Pulmonary artery endothelial cell (primary cell): ENCODE results near the gene COX19. TPM values are rescaled to one million over a fixed set of nuclear protein-coding genes. Genes with fewer than 3 reads are reported as not detected.
"Not testable (repeated sequence)": the region's sequence is repeated elsewhere in the genome, so short reads cannot be mapped to it uniquely, and the experiment has no call there.

Experiments
- DNase-seq: peaks from one replicate; pipeline ENCODE4 v3.0.0-alpha.2; 2011; ENCODE audit warnings: low read depth, low spot score
- total RNA-seq: library from RNA; depleted of rRNA; stranded (reverse); fragments of >200 nt; gene quantifications from 2 replicates; pipeline ENCODE4 v1.2.3, GENCODE V29; 2014

COX19 gene
- total RNA-seq, 1 donor from 2014 or later = 5.9 TPM

GRCh38 chr7:946256-946996, 28.9 kb downstream of the COX19 start:
- no peak for DNase-seq

- no peak for DNase-seq
These were observed 29.6 kb downstream of the COX19 start for GRCh38 chr7:945556-946255.

DNA sequence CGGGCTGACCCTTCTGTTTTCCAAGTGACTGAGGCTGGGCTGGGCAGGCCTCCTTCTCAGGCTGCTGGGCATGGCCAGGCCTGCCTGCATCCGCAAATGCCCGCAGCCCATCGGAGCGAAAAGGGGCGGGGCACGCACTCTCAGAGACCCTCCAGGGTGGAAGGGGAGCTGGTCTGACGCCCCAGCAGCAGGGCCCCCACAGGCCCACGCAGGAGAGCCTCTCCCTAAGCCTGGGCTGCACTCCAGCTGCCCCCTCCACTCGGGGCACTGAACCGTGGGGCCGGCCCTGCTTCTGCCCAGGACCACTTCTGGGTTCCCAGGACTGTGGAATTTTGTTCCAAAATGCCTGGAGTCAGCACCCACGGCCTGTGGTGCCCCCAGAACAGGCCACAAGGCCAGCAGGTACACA, 30.2 kb downstream of the COX19 start:
- no peak for DNase-seq

- no peak for DNase-seq
These were observed 30.6 kb downstream of the COX19 start for GRCh38 chr7:944744-945143.

DNA sequence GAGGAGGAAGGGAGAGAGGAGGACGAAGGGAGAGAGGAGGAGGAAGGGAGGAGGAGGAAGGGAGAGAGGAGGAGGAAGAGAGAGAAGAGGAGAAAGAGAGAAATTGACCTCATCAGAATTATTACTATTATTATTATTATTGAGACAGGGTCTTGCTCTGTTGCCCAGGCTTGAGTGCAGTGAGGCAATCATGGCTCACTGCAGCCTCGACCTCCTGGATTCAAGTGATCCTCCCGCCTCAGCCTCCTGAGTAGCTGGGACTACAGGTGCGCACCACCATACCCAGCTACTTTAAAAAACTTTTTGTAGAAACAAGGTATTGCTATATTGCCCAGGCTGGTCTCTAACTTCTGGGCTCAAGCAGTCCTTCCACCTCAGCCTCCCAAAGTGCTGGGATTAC, 31.6 kb downstream of the COX19 start:
- DNase-seq = not testable (repeated sequence)

DNA sequence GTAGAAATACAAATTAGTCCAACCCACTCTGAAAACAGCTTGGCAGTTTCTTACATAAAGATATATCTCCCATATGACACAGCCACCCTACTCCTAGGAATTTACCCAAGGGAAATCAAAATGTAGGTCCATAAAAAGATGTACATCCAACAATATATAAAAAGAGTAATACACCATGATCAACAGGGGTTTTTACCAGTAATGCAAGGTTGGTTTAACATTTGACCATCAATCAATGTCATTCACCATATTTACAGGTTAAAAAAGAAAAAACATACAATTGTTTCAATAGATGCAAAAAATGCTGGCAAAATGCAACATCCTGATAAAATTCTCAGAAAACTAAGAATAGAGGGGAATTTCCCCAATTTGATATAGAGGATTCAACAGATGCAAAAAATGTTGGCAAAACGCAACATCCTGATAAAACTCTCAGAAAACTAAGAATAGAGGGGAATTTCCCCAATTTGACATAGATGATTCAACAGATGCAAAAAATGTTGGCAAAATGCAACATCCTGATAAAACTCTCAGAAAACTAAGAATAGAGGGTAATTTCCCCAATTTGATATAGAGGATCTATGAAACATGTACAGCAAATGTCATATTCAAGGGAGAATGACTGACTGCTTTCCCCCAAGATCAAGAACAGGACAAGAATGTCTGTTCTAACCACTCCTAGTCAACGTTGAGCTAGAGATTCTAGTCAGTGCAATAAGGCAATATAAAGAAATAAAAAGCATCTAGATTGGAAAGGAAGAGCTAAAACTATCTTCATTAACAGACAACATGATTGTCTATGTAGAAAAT, 34.5 kb downstream of the COX19 start:
- no peak for DNase-seq

DNA sequence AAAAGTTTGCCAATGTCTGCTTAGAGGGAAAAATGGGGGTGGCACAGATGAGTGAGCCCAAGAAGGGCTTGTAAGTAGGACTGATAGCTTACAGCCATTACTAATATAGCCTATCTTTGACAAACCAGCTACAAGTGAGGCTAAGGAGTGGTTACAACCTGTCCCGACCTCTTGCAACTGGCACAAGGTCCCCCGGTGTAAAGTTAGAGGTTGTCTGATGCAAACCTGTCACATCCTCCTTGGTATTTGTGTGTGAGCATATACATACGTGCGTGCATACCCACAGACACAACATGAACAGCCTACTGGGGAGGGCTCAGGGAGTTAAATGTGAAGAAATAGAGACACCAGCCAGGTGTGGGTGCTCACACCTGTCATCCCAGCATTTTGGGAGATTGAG, 35.5 kb downstream of the COX19 start:
- DNase-seq = no peak

DNA sequence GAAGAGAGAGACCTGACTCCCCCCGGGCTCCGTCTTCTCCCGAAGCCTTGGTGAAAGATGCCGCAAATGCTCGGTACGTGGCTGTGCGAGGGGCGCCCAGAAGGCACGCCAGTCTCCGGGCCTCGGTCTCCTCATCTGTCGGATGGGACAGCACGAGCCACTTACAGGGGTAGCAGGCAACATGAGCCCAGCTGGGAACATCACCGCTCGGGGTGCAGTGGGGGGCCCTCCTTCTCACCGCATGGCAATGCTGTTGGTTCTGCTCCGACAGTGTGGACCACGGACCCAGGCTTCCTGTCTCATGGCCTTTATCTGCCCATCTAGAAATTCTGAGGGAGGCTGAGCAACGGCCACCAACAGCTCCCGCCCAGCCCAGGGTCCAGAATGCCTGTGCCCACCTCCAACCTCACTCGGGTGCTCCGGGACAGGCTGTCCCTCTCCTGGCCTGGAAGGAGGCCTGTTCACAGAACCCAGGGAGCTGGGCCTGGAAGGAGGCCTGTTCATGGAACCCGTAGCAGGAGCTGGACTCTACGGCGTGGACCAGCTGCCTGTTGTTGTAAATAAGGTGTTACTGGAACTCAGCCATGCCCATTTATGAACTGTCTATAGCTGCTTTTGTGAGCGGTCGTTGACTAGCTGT, 36.7 kb downstream of the COX19 start:
- DNase-seq = no peak

GRCh38 chr7:937856-938484, 37.4 kb downstream of the COX19 start:
- DNase-seq = no peak

DNA sequence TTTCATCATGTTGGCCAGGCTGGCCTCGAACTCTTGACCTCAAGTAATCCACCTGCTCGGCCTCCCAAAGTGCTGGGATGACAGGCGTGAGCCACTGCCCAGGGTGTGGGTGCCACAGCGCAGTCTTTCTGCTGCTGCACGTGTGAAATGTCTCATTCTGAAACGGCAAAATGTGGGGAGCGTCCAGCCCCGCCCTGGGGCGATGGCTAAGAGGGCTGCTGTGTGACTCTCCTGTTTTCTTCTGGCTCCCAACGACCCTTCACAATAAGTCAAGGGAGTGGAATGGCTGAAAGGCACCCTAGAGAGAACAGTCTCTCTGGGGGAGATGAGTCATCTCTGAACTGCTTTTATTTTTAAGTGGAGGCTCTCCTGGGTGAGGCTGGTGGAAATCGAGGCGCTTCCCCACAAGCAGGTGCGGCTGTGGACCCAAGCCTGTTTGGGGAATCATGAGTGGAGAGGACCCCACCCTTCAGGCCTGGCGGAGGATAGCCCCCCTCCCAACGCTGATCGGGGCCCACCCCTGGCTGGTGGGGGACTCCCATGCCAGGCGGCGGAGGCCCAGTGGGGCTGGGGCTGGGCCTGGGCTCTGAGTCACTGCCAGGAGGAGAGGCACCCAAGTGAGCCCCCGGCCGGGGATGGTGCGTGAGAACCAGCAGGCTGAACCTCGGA, 38.8 kb downstream of the COX19 start:
- DNase-seq = no peak

- DNase-seq = no peak
These were observed 39.4 kb downstream of the COX19 start for GRCh38 chr7:935874-936385.

- no peak for DNase-seq
These were observed 40.0 kb downstream of the COX19 start for GRCh38 chr7:935164-935873.

DNA sequence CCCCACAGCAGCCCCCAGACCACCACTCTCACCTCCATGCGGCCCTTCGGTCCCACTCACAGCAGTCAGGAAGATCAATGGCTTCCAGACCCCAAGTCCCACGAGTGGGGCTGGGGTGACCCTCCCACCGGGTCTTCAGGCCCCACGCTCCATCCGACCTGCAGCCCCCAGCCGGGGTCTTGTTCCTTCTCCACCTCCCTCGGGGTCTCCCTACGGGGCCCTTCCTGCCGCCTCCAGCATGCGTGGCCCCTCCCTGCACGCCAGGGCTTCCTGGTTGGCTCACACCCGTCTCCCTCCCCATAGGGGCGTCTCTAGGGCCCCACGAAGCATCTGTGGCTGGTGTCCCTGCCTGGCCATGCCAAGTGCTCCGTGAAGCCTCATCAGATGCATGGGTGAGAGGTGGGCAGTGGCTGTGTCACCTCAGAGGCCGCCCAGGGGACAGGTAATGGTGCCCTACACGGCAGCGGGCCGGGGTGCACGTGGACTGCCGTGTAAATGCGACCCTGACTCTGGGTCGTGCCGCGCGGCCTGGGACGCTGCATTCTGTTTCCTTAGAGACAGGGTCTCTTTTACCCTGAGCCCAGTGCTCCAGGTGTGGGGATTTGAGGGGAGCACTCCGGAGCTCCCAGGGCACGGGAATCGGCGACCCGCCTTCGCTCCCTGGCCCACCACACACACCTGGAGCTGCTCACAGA, 40.7 kb downstream of the COX19 start:
- no peak for DNase-seq

DNA sequence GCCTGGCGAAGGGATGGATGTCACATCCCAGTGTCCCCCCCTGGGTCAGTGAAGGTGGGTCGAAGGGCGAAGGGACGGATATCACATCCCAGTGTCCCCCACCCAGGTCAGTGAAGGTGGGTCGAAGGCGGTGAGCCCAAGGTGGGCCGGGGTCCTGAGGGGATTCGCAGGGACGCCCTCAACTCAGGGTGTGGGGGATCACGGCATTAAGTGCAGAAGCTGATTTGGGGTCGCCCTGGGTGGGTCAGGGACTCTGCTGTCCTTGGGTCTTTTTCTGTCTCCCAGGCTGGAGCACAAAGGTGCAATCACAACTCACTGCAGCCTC, 42.7 kb downstream of the COX19 start:
- no peak for DNase-seq

DNA sequence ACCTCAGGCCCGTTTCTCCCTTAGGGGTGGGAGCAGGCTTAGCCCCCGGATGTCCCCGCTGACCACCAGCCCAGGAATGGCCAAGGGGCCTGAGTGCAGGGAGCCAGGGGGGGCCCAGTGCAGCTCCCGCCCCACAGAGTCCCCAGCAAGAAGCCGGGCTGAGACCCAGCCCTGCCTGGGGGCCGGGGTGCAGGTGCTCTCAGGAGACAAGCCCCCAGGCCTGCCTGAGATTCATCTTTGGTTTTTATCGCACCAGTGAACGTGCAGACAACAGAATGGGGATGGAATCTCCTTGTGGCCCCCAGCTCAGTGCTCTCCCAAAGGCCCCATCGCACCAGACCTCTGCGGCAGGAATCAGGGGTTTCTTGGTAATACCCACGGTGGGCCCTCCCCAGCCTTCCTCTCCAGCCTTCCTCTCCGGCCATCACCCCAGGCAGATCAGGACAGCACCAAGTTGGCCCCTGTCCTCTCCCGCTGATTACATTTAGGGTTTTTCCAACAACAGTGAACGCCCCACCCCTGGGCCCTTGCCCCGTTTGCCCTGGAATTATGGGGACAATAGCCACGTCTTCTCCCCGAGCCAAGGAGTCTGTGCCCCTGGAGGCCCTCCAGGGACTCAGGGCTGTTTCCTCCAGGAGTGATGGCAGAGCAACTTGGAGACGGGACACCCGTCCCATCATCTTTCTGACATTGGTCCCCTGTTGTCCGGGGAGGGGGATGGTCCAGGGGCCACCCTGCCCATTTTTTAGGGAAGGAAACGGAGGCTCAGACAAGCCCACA, 43.3 kb downstream of the COX19 start:
- DNase-seq = no peak

DNA sequence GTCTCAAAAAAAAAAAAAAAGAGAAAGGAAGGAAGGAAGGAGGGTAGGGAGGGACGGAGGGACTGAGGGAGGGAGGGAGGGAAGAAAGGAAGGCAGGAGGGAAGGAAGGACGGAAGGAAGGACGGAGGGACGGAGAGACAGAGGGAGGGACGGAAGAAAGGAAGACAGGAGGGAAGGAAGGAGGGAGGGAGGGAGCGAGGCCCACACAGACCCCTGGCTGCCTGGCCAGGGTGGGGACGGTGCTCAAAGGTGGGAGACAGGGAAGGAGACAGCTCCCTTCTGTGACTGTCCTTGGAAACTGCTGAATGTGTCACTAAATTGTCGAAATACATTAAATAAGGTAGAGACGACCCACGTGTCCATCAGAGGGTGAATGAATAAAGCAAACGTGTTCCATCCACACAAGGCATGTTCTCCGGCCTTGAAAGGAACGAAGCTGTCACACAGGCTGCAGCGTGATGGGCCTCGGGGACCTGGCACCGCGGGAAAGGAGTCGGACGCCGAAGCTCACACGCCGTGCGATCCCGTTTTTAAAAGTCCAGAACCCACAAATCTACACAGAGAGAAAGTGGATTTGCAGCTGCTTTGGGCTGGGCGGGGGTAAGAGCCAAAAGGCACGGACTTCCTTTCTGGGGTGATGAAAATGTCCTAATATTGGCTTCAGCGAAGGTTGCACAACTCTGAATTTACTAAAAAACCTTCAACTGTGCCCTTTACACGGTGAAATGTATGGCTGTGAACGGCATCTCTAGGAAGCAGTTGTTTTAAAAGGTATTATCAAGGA, 44.2 kb downstream of the COX19 start:
- DNase-seq = no peak

DNA sequence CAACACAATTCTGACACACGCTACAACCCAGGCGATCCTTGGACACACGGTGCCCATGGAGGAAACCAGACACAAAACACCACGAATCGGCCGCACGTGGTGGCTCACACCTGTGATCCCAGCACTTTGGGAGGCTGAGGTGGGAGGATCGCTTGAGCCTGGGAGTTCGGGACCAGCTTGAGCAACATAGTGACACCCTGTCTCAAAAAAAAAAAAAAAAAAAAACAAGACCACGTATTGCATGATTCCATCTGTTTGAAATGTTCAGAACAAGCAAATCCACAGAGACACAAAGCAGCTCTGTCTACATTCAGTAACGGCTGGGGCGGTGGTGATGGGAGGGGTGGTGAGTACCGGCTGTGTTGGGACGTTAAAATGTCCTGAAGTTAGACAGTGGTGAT, 46.0 kb downstream of the COX19 start:
- DNase-seq = no peak
